ENCODE measurements around the gene TUFT1. TPM values are rescaled to one million over a fixed set of nuclear protein-coding genes. Genes with fewer than 3 reads are reported as not detected.
"Not testable (repeated sequence)": the region's sequence is repeated elsewhere in the genome, so short reads cannot be mapped to it uniquely, and the experiment has no call there.

The TUFT1 gene
- total RNA-seq, 2 experiments from 2014 or later, result 3.0 to 4.1 TPM

- Mint-ChIP-seq H3K9me3 (peaks cover 6% of the 10 kb centered on the region), H3K4me1 (ENCODE audit: low read depth) (peaks cover 9% of the 10 kb centered on the region), H3K27me3 (peaks cover 4% of the 10 kb centered on the region), H3K4me3 (no peak overlapping the region), H3K27ac (no peak overlapping the region), H3K36me3 (no peaks in the 10 kb centered on the region)
- CTCF ChIA-PET, result interaction anchor here (1.2 kb wide), 1 partner anchor 245 kb away, joined by 7 read pairs; no protein-coding TSS in a partner anchor
- POLR2A ChIA-PET, result no interaction called here
- no peak for DNase-seq
- intact Hi-C loops (cut with micrococcal nuclease), result no loop called here
Measured at GRCh38 chr1:151590961-151591360, 50.9 kb downstream of the TUFT1 start.

GRCh38 chr1:151593730-151594129 is 53.6 kb downstream of the TUFT1 start:
- peaks cover 6% of the 10 kb centered on the region for H3K9me3 Mint-ChIP-seq
- peaks cover 9% of the 10 kb centered on the region for H3K4me1 Mint-ChIP-seq (ENCODE audit: low read depth)
- no peak for DNase-seq
- intact Hi-C loops (cut with micrococcal nuclease), result loop anchor here (1.0 to 2.0 kb wide), 3 partner anchors 142 to 243 kb away; no protein-coding TSS in a partner anchor
- POLR2A ChIA-PET, result no interaction called here
- no peaks in the 10 kb centered on the region for H3K36me3 Mint-ChIP-seq
- no peak overlapping the region for H3K27ac Mint-ChIP-seq
- peak overlapping the region; percentile 46 for H3K4me3 Mint-ChIP-seq
- peaks cover 4% of the 10 kb centered on the region for H3K27me3 Mint-ChIP-seq
- CTCF ChIA-PET, result interaction anchor here (0.5 to 2.7 kb wide), 58 partner anchors 8 to 426 kb away, joined by 3 to 27 read pairs (median 4); partner anchors contain the start of genes C2CD4D, MRPL9, RIIAD1 and SNX27

DNA sequence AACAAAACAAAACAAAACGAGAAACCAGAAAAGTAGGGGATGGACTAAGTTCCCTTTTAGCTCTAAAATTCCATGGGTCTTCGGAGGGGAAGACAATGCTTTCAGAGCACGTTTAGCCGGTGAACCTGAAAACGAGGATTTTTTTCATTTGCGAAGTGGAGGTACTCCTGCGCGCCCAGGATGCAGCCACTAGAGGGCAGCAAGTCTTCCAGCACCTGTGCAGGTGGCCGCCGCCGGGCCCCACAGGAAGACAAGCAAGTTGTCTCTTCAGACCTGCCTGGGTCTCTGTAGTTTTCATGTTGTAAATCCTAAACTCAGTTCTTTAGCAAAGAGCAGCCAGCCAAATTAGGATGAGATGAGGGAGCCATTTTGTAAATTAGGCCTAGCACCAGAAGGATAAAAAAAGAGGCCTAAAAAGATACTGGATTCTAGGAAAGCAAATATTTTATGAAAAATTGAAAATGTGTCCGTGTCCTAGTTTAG is 54.1 kb downstream of the TUFT1 start:
- ChIA-PET CTCF (interaction anchor here (0.5 to 2.7 kb wide), 58 partner anchors 9 to 426 kb away, joined by 3 to 27 read pairs (median 4); partner anchors contain the start of genes C2CD4D, MRPL9, RIIAD1 and SNX27), POLR2A (no interaction called here)
- intact Hi-C loops (cut with micrococcal nuclease), result loop anchor here (1.0 to 2.0 kb wide), 3 partner anchors 141 to 243 kb away; no protein-coding TSS in a partner anchor
- peak; percentile 91 for DNase-seq
- peaks cover 3% of the 10 kb centered on the region for H3K27me3 Mint-ChIP-seq
- H3K27ac Mint-ChIP-seq, result no peak overlapping the region
- peak overlapping the region; percentile 46 for H3K4me3 Mint-ChIP-seq
- peaks cover 6% of the 10 kb centered on the region for H3K9me3 Mint-ChIP-seq
- peaks cover 9% of the 10 kb centered on the region for H3K4me1 Mint-ChIP-seq (ENCODE audit: low read depth)
- H3K36me3 Mint-ChIP-seq, result no peaks in the 10 kb centered on the region

DNA sequence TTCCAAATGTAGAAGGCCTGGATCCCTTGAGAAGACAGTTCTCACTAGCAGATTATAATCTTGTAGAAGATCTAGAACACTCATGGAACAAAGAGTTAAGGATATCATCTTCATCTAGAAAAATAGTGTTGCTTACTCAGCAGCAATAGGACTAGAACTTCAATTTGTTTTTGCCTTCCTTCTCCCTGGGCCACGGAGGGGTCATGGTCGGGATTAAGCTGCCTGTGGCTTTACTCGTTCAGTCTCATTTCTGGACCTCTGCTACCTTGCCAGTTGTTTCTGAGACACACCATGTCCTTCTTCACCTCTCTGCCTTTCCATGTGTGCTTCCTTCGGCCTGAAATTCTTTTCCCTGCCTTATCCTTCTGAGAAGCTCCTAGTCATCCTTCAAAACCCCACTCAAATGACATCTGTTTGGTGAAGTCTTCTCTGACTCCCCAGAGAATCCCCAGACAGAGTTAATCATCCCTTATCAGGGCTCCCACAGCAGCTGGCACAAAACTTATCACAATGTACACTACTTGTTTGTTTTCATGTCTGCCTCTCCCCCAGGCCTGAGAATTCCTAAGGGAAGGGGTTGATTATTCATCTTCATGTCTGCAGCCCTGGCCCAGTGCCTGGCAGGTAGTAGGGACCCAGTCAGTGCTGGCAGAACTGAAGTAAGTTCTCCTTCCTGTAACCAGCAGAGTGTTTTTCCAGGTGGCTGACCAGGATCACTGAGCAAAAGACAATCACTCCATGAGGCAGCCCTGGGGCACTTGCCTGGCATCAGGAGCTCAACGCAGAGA is 56.3 kb downstream of the TUFT1 start:
- POLR2A ChIA-PET, result no interaction called here
- H3K4me3 Mint-ChIP-seq, result no peak overlapping the region
- no peak overlapping the region for H3K27ac Mint-ChIP-seq
- H3K27me3 Mint-ChIP-seq, result peaks cover 3% of the 10 kb centered on the region
- intact Hi-C loops (cut with micrococcal nuclease), result no loop called here
- no peak for DNase-seq
- no peaks in the 10 kb centered on the region for H3K36me3 Mint-ChIP-seq
- H3K9me3 Mint-ChIP-seq, result no peaks in the 10 kb centered on the region
- CTCF ChIA-PET, result interaction anchor here (1.3 to 2.3 kb wide), 4 partner anchors 19 to 249 kb away, joined by 3 to 9 read pairs (median 5); no protein-coding TSS in a partner anchor
- H3K4me1 Mint-ChIP-seq (ENCODE audit: low read depth), result peaks cover 9% of the 10 kb centered on the region

DNA sequence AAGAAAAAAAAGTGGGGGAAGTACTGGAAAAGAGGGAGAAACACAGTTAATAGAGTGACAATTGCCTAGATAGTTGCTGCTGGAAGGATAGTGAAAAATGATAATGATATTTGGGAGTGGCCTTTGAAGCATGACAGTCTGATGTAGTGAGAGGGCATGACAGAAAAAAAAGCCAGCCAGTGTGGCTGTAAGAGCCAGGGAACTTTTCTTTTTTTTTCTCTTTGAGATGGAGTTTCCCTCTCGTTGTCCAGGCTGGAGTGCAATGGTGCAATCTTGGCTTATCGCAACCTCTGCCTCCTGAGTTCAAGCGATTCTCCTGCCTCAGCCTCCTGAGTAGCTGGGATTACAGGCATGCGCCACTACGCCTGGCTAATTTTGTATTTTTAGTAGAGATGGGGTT is 62.4 kb downstream of the TUFT1 start:
- H3K27ac Mint-ChIP-seq; H3K4me1 Mint-ChIP-seq (ENCODE audit: low read depth); DNase-seq; H3K9me3 Mint-ChIP-seq; H3K27me3 Mint-ChIP-seq; intact Hi-C loops (cut with micrococcal nuclease); H3K4me3 Mint-ChIP-seq; H3K36me3 Mint-ChIP-seq; POLR2A ChIA-PET: not testable (repeated sequence)
- CTCF ChIA-PET, result interaction anchor here (1.5 kb wide), 1 partner anchor 8 kb away, joined by 14 read pairs; no protein-coding TSS in a partner anchor

- intact Hi-C loops (cut with micrococcal nuclease), result no loop called here
- Mint-ChIP-seq H3K27ac (no peak overlapping the region), H3K36me3 (no peaks in the 10 kb centered on the region), H3K4me3 (no peak overlapping the region), H3K27me3 (peaks cover 6% of the 10 kb centered on the region), H3K4me1 (ENCODE audit: low read depth) (no peaks in the 10 kb centered on the region), H3K9me3 (no peaks in the 10 kb centered on the region)
- POLR2A ChIA-PET, result no interaction called here
- no peak for DNase-seq
- CTCF ChIA-PET, result interaction anchor here (2.9 kb wide), 1 partner anchor 11 kb away, joined by 17 read pairs; no protein-coding TSS in a partner anchor
Measured at GRCh38 chr1:151604291-151604690, 64.2 kb downstream of the TUFT1 start.

DNA sequence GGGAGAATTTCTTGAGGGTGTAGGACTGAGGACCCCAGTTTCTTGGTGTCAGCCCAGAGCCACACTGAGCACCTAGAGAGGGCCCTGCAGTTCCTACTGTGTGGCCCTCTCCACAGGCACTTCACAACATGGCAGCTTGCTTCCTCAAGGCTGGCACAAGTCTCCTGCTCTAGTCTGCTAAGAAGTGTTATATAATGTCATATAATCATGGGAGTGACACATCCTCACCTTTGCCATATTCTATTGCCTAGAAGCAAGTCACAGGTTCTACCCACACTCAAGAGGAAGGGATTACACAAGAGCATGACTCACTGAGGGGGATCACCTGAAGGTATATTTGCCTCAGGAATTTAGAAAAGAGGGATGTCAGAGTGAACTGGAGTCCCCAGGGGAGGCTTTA is 66.3 kb downstream of the TUFT1 start:
- Mint-ChIP-seq H3K27ac (no peak overlapping the region), H3K4me1 (ENCODE audit: low read depth) (peaks cover 4% of the 10 kb centered on the region), H3K9me3 (no peaks in the 10 kb centered on the region), H3K4me3 (no peak overlapping the region), H3K36me3 (no peaks in the 10 kb centered on the region), H3K27me3 (peaks cover 6% of the 10 kb centered on the region)
- POLR2A ChIA-PET, result no interaction called here
- DNase-seq, result no peak
- CTCF ChIA-PET, result interaction anchor here (2.9 kb wide), 1 partner anchor 13 kb away, joined by 17 read pairs; no protein-coding TSS in a partner anchor
- intact Hi-C loops (cut with micrococcal nuclease), result no loop called here

- H3K9me3 Mint-ChIP-seq, result no peaks in the 10 kb centered on the region
- H3K27ac Mint-ChIP-seq, result no peak overlapping the region
- ChIA-PET POLR2A (no interaction called here), CTCF (no interaction called here)
- H3K4me1 Mint-ChIP-seq (ENCODE audit: low read depth), result peaks cover 8% of the 10 kb centered on the region
- H3K27me3 Mint-ChIP-seq, result peaks cover 6% of the 10 kb centered on the region
- H3K36me3 Mint-ChIP-seq, result no peaks in the 10 kb centered on the region
- DNase-seq, result no peak
- intact Hi-C loops (cut with micrococcal nuclease), result no loop called here
- no peak overlapping the region for H3K4me3 Mint-ChIP-seq
Measured at GRCh38 chr1:151606857-151607256, 66.7 kb downstream of the TUFT1 start.

DNA sequence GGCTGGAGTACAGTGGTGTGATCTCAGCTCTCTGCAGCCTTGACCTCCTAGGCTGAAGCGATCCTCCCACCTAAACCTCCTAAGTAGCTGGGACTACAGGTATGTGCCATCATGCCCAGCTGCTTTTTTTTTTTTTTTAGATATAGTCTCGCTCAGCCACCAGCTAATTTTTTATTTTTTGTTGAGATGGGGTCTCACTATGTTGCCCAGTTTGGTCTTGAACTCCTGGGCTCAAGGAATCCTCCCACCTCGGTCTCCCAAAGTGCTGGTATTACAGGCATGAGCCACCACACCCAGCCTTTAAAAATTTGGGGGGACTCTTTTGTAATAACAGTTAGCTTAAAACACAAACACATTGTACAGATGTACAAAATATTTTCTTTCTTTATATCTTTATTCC is 70.0 kb downstream of the TUFT1 start:
- peaks cover 2% of the 10 kb centered on the region for H3K36me3 Mint-ChIP-seq
- intact Hi-C loops (cut with micrococcal nuclease), result loop anchor here (5.0 to 10.0 kb wide), 2 partner anchors 328 to 335 kb away; partner anchors contain the start of gene ZNF687
- peaks cover 32% of the 10 kb centered on the region for H3K4me1 Mint-ChIP-seq (ENCODE audit: low read depth)
- H3K27me3 Mint-ChIP-seq, result peaks cover 3% of the 10 kb centered on the region
- no peak overlapping the region for H3K27ac Mint-ChIP-seq
- no peak for DNase-seq
- no peak overlapping the region for H3K4me3 Mint-ChIP-seq
- POLR2A ChIA-PET, result interaction anchor here (0.7 kb wide), 1 partner anchor 32 kb away, joined by 3 read pairs; no protein-coding TSS in a partner anchor
- no peaks in the 10 kb centered on the region for H3K9me3 Mint-ChIP-seq
- CTCF ChIA-PET, result interaction anchor here (0.9 to 1.2 kb wide), 2 partner anchors 17 to 226 kb away, joined by 3 read pairs; no protein-coding TSS in a partner anchor

- Mint-ChIP-seq H3K27me3 (peaks cover 1% of the 10 kb centered on the region), H3K4me3 (peak overlapping the region; percentile 94), H3K4me1 (ENCODE audit: low read depth) (peaks cover 44% of the 10 kb centered on the region), H3K36me3 (peaks cover 2% of the 10 kb centered on the region), H3K27ac (peak overlapping the region; percentile 60), H3K9me3 (no peaks in the 10 kb centered on the region)
- ChIA-PET CTCF (interaction anchor here (2.0 kb wide), 1 partner anchor 17 kb away, joined by 10 read pairs; no protein-coding TSS in a partner anchor), POLR2A (no interaction called here)
- intact Hi-C loops (cut with micrococcal nuclease), result loop anchor here (5.0 to 10.0 kb wide), 2 partner anchors 329 to 333 kb away; partner anchors contain the start of gene ZNF687
- peak; percentile 13 for DNase-seq
Measured at GRCh38 chr1:151611288-151611790, 71.2 kb downstream of the TUFT1 start.

DNA sequence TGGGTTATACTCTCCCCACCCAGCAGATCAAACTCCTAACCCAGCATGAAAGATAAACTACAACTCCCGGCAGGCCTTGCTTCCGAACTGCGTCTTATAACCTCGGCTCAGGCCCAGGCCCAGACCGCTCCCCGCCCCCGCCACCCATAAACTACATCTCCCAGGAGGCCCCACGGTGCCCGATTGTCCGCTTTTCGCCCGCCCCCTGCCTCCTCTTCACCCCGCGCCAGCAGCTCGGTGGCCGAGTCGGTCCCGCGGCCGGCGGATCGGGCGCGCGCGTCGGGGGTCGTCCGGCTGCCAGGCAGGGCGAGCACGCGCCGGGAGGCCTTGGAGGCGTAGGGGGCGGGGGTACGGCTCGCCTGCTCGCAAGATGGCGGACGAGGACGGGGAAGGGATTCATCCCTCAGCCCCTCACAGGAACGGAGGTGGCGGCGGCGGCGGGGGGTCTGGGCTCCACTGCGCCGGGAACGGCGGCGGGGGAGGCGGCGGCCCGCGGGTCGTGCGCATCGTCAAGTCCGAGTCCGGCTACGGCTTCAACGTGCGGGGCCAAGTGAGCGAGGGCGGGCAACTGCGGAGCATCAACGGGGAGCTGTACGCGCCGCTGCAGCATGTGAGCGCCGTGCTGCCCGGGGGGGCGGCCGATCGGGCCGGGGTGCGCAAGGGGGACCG is 71.9 kb downstream of the TUFT1 start, which contains the start of gene SNX27:
SNX27 (plus strand) TSS at position 219 of the 669 bp plus-strand sequence; CDS start at position 371, 152 bp downstream.
- ChIA-PET CTCF (interaction anchor here (2.0 kb wide), 1 partner anchor 18 kb away, joined by 10 read pairs; no protein-coding TSS in a partner anchor), POLR2A (interaction anchor here (0.6 to 0.7 kb wide), 3 partner anchors 9 to 13 kb away, joined by 3 read pairs; no protein-coding TSS in a partner anchor)
- H3K27me3 Mint-ChIP-seq, result peaks cover 1% of the 10 kb centered on the region
- peaks cover 49% of the 10 kb centered on the region for H3K4me1 Mint-ChIP-seq (ENCODE audit: low read depth)
- H3K27ac Mint-ChIP-seq, result peak within 1 kb of the TSS; percentile 79
- H3K36me3 Mint-ChIP-seq, result peaks cover 2% of the 10 kb centered on the region
- DNase-seq, result peak; percentile 93
- intact Hi-C loops (cut with micrococcal nuclease), result loop anchor here (2.0 to 10.0 kb wide), 3 partner anchors 219 to 333 kb away; partner anchors contain the start of genes RORC and ZNF687
- H3K4me3 Mint-ChIP-seq, result peak within 1 kb of the TSS; percentile 94
- H3K9me3 Mint-ChIP-seq, result no peaks in the 10 kb centered on the region

Data from activated CD4-positive, alpha-beta memory T cell treated with anti-CD3 and anti-CD28 coated beads for 36 hours (primary cell).